Esophagus (tissue), 2 donors: ENCODE results near the gene HSPA14. TPM values are rescaled to one million over a fixed set of nuclear protein-coding genes. Genes with fewer than 3 reads are reported as not detected.

Experiments
- H3K27ac ChIP-seq, 2 donors: one replicate each; pipeline ENCODE4 v1.5.1; 2013; ENCODE audit warnings: low read depth in 2 of 2, mild to moderate bottlenecking in 2 of 2, inconsistent platforms in 1 of 2, low read length in 1 of 2, moderate library complexity in 1 of 2
- H3K27me3 ChIP-seq, 2 donors: one replicate each; pipeline ENCODE4 v1.6.1; 2013; ENCODE audit warnings: low read length in 2 of 2, control low read depth in 1 of 2, mild to moderate bottlenecking in 1 of 2; ENCODE audit not compliant: insufficient read depth in 2 of 2, control insufficient read depth in 1 of 2
- H3K36me3 ChIP-seq, 2 donors: one replicate each; pipeline ENCODE4 v1.6.1; 2013; ENCODE audit warnings: low read length in 1 of 2; ENCODE audit not compliant: control insufficient read depth in 2 of 2, insufficient read depth in 2 of 2
- H3K4me1 ChIP-seq, 2 donors: one replicate each; pipeline ENCODE4 v1.6.1; 2013; ENCODE audit warnings: low read length in 1 of 2; ENCODE audit not compliant: control insufficient read depth in 2 of 2, insufficient read depth in 2 of 2
- H3K4me3 ChIP-seq, 2 donors: one replicate each; pipeline ENCODE4 v1.5.1; 2013; ENCODE audit warnings: low read length in 2 of 2, mild to moderate bottlenecking in 2 of 2, low read depth in 1 of 2, moderate library complexity in 1 of 2
- H3K9me3 ChIP-seq, 2 donors: one replicate each; pipeline ENCODE4 v1.6.1; 2013; ENCODE audit warnings: mild to moderate bottlenecking in 2 of 2, low read depth in 1 of 2, low read length in 1 of 2, moderate library complexity in 1 of 2; ENCODE audit not compliant: control insufficient read depth in 2 of 2, insufficient read depth in 1 of 2
- WGBS, 2 donors: extraction: QIAGEN DNeasy Blood & Tissue Kit; methylation state at CpG; one replicate each; pipeline ENCODE4 v1.1.7; 2013; 5-methylcytosine and 5-hydroxymethylcytosine counted together
- polyA plus RNA-seq, 2 donors: library from polyadenylated mRNA; stranded (reverse); fragments of 200-250 nt; gene quantifications; one replicate each; pipeline ENCODE4 v1.2.3, GENCODE V29; 2013
- donor health status: healthy with polysubstance abuse.
- donor health status: Bipolar disorder and iron deficiency.

HSPA14 gene
- polyA plus RNA-seq, 2 donors, result 8.8 to 13.4 TPM

GRCh38 chr10:14836208-14836607 is 1.9 kb upstream of the HSPA14 start:
- no peak overlapping the region for H3K27ac ChIP-seq
- WGBS, 2 donors, result 88 to 89% methylated on average over 2 of the region's 2 CpGs
- H3K9me3 ChIP-seq, result no peaks in the 10 kb centered on the region
- H3K4me1 ChIP-seq, result no peaks in the 10 kb centered on the region
- H3K36me3 ChIP-seq, result no peaks in the 10 kb centered on the region
- H3K4me3 ChIP-seq, result no peak overlapping the region
- H3K27me3 ChIP-seq, result no peaks in the 10 kb centered on the region

- Histone ChIP-seq H3K27ac (peak overlapping the region; percentile 93 to 96), H3K27me3 (no peaks in the 10 kb centered on the region)
- WGBS, 2 donors, result 19 to 22% methylated on average over 14 of the region's 14 CpGs
Measured at GRCh38 chr10:14837003-14837756, 926 bp upstream of the HSPA14 start.

GRCh38 chr10:14838582-14839304 is 637 bp downstream of the HSPA14 start:
- H3K27ac ChIP-seq, result peak overlapping the region; percentile 94 to 97
- H3K9me3 ChIP-seq, result no peaks in the 10 kb centered on the region
- peaks cover 15 to 19% of the 10 kb centered on the region in 2 donors for H3K36me3 ChIP-seq
- no peaks in the 10 kb centered on the region for H3K27me3 ChIP-seq
- H3K4me3 ChIP-seq, result peak overlapping the region; percentile 99
- H3K4me1 ChIP-seq, result no peaks in the 10 kb centered on the region
- WGBS, 2 donors, result 0% methylated on average over 57 to 60 of the region's 60 CpGs

More at GRCh38 chr10:14837003-14837756, 926 bp upstream of the HSPA14 start:
- Histone ChIP-seq H3K9me3 (no peaks in the 10 kb centered on the region), H3K4me3 (peak overlapping the region; percentile 76 to 77), H3K36me3 (peaks cover 3 to 6% of the 10 kb centered on the region in 2 donors), H3K4me1 (no peaks in the 10 kb centered on the region)

- 6 to 7% methylated on average over 14 of the region's 14 CpGs for WGBS, 2 donors
- H3K27me3 ChIP-seq, result no peaks in the 10 kb centered on the region
- H3K4me3 ChIP-seq, result peak overlapping the region; percentile 99
- peaks cover 17 to 19% of the 10 kb centered on the region in 2 donors for H3K36me3 ChIP-seq
- peak overlapping the region in 1 of 2 donors; percentile 94 for H3K27ac ChIP-seq
- no peaks in the 10 kb centered on the region for H3K4me1 ChIP-seq
- H3K9me3 ChIP-seq, result no peaks in the 10 kb centered on the region
Measured at GRCh38 chr10:14839305-14839695, 1.2 kb downstream of the HSPA14 start.

- no peaks in the 10 kb centered on the region for H3K4me1 ChIP-seq
- H3K27ac ChIP-seq, result no peak overlapping the region
- H3K27me3 ChIP-seq, result no peaks in the 10 kb centered on the region
- H3K4me3 ChIP-seq, result no peak overlapping the region
- 93 to 95% methylated on average over 2 of the region's 2 CpGs for WGBS, 2 donors
- H3K36me3 ChIP-seq, result peaks cover 17 to 19% of the 10 kb centered on the region in 2 donors
- H3K9me3 ChIP-seq, result no peaks in the 10 kb centered on the region
Measured at GRCh38 chr10:14840178-14840577, 2.1 kb downstream of the HSPA14 start.

GRCh38 chr10:14843327-14843988 is 5.4 kb downstream of the HSPA14 start:
- H3K9me3 ChIP-seq, result no peaks in the 10 kb centered on the region
- H3K27me3 ChIP-seq, result no peaks in the 10 kb centered on the region
- WGBS, 2 donors, result 94 to 95% methylated on average over 15 of the region's 15 CpGs
- H3K4me3 ChIP-seq, result no peak overlapping the region
- no peak overlapping the region for H3K27ac ChIP-seq
- peaks cover 17 to 19% of the 10 kb centered on the region in 2 donors for H3K36me3 ChIP-seq
- no peaks in the 10 kb centered on the region for H3K4me1 ChIP-seq

- Histone ChIP-seq H3K4me3 (no peak overlapping the region), H3K4me1 (no peaks in the 10 kb centered on the region), H3K9me3 (no peaks in the 10 kb centered on the region), H3K27ac (no peak overlapping the region), H3K27me3 (no peaks in the 10 kb centered on the region), H3K36me3 (peaks cover 17 to 19% of the 10 kb centered on the region in 2 donors)
- 90 to 98% methylated on average over 2 of the region's 2 CpGs for WGBS, 2 donors
Measured at GRCh38 chr10:14844948-14845347, 6.8 kb downstream of the HSPA14 start.

- Histone ChIP-seq H3K27me3 (no peaks in the 10 kb centered on the region), H3K36me3 (peaks cover 0 to 3% of the 10 kb centered on the region in 2 donors)
- WGBS, 2 donors, result 81 to 94% methylated on average over 3 of the region's 3 CpGs
Measured at GRCh38 chr10:14852236-14852635, 14.1 kb downstream of the HSPA14 start.

GRCh38 chr10:14855453-14855852 is 17.3 kb downstream of the HSPA14 start:
- H3K27me3 ChIP-seq, result no peaks in the 10 kb centered on the region
- no peak overlapping the region for H3K4me3 ChIP-seq
- H3K36me3 ChIP-seq, result peaks cover 3 to 5% of the 10 kb centered on the region in 2 donors
- H3K4me1 ChIP-seq, result no peaks in the 10 kb centered on the region
- no peaks in the 10 kb centered on the region for H3K9me3 ChIP-seq
- WGBS, 2 donors, result 82 to 97% methylated on average over 1 of the region's 1 CpG
- H3K27ac ChIP-seq, result no peak overlapping the region

More at GRCh38 chr10:14852236-14852635, 14.1 kb downstream of the HSPA14 start:
- no peaks in the 10 kb centered on the region for H3K4me1 ChIP-seq
- no peak overlapping the region for H3K27ac ChIP-seq
- H3K9me3 ChIP-seq, result no peaks in the 10 kb centered on the region
- H3K4me3 ChIP-seq, result no peak overlapping the region
